H1 (cell line): ENCODE results near the gene ZNF576. TPM values are rescaled to one million over a fixed set of nuclear protein-coding genes. Genes with fewer than 3 reads are reported as not detected.
A peak's percentile ranks its signal among the peaks of the same experiment; 100 is the strongest.

Experiments used
- CTCF ChIA-PET: fragments of 300-600 bp; sonication (Branson Sonifier 250); formaldehyde crosslinking; loops from one replicate; lab custom pipeline; 2021; ENCODE audit not compliant: partially characterized antibody; lab: Charles Lee
- POLR2A ChIA-PET: fragments of 300-600 bp; sonication (Branson Sonifier 250); formaldehyde crosslinking; loops from one replicate; lab custom pipeline; 2021; ENCODE audit warnings: inconsistent platforms; ENCODE audit not compliant: partially characterized antibody; lab: Charles Lee
- DNase-seq, 2 experiments: peaks; one replicate each; pipeline versions ENCODE4 v3.0.0 to v3.0.0-alpha.2; 2010 to 2022; ENCODE audit warnings: low spot score in 2 of 2, low read depth in 1 of 2, mixed read lengths in 1 of 2
- FAIRE-seq: peaks from 2 replicates; lab custom pipeline; 2011; peaks lifted over from hg19 to GRCh38; lab: Jason Lieb, UNC
- H2AFZ ChIP-seq: 2 replicates; pipeline ENCODE4 v1.8.1; 2012; ENCODE audit warnings: low read length, inconsistent platforms
- H2AK5ac ChIP-seq: 2 replicates; pipeline ENCODE4 v1.6.1; 2013; ENCODE audit warnings: low read depth, low read length
- H2BK120ac ChIP-seq: replicated peaks from 2 replicates; pipeline ENCODE3; 2013; ENCODE audit warnings: low read depth, low read length, inconsistent platforms
- H2BK12ac ChIP-seq: 2 replicates; pipeline ENCODE4 v1.6.1; 2013; ENCODE audit warnings: low read depth, low read length
- H2BK15ac ChIP-seq: 2 replicates; pipeline ENCODE4 v1.6.1; 2013; ENCODE audit warnings: low read length
- H2BK20ac ChIP-seq: 2 replicates; pipeline ENCODE4 v1.6.1; 2013; ENCODE audit warnings: low read length
- H2BK5ac ChIP-seq: 2 replicates; pipeline ENCODE4 v1.6.1; 2013; ENCODE audit warnings: low read depth, low read length
- H3K14ac ChIP-seq: 2 replicates; pipeline ENCODE4 v1.6.1; 2013; ENCODE audit warnings: inconsistent platforms; ENCODE audit not compliant: insufficient read length
- H3K18ac ChIP-seq: 2 replicates; pipeline ENCODE4 v1.6.1; 2013; ENCODE audit warnings: low read length; ENCODE audit errors: extremely low read depth
- H3K23ac ChIP-seq: 2 replicates; pipeline ENCODE4 v1.6.1; 2013; ENCODE audit warnings: inconsistent platforms; ENCODE audit not compliant: insufficient read length
- H3K23me2 ChIP-seq: 2 replicates; pipeline ENCODE4 v1.6.1; 2013; ENCODE audit warnings: low read depth, low read length
- H3K27ac ChIP-seq: 2 replicates; pipeline ENCODE4 v1.6.1; 2011; ENCODE audit warnings: low read depth, low read length, inconsistent platforms
- H3K27me3 ChIP-seq, 4 experiments: replicated peaks in 1 of 4; 1 replicate in 1 of 4; 2 replicates in 3 of 4; pipeline versions ENCODE4 v1.6.1 to v1.8.1; 2011 to 2013; ENCODE audit warnings: low read length in 3 of 4, mild to moderate bottlenecking in 3 of 4, inconsistent platforms in 2 of 4, mixed read lengths in 2 of 4, moderate library complexity in 1 of 4; ENCODE audit not compliant: control insufficient read depth in 3 of 4, insufficient read depth in 3 of 4; ENCODE audit errors: extremely low read depth in 1 of 4
- H3K36me3 ChIP-seq, 4 experiments: 2 replicates each; pipeline versions ENCODE4 v1.6.1 to v1.8.1; 2011 to 2013; ENCODE audit warnings: mild to moderate bottlenecking in 4 of 4, low read length in 3 of 4, moderate library complexity in 2 of 4, control low read depth in 1 of 4, inconsistent platforms in 1 of 4; ENCODE audit not compliant: insufficient read depth in 4 of 4, control insufficient read depth in 2 of 4
- H3K4ac ChIP-seq: replicated peaks from 2 replicates; pipeline ENCODE3; 2013; ENCODE audit warnings: low read length, low read depth, mixed read lengths, inconsistent platforms; ENCODE audit not compliant: insufficient read length
- H3K4me1 ChIP-seq, 4 experiments: replicated peaks in 1 of 4; 1 replicate in 1 of 4; 2 replicates in 3 of 4; pipeline versions ENCODE4 v1.6.1 to v1.8.1; 2011 to 2013; ENCODE audit warnings: low read length in 3 of 4, inconsistent platforms in 2 of 4, mixed read lengths in 1 of 4; ENCODE audit not compliant: insufficient read depth in 4 of 4, control insufficient read depth in 3 of 4
- H3K4me2 ChIP-seq, 2 experiments: 2 replicates each; pipeline versions ENCODE4 v1.6.1 to v1.8.1; 2011 to 2013; ENCODE audit warnings: low read depth in 2 of 2, low read length in 2 of 2, control low read depth in 1 of 2, inconsistent platforms in 1 of 2, mild to moderate bottlenecking in 1 of 2; ENCODE audit not compliant: insufficient read depth in 1 of 2
- H3K4me3 ChIP-seq, 4 experiments: fragments of 200-600, 300-600 bp in 1 of 4; sonication (generic), shearing (Covaris generic), sonication (Bioruptor Twin) in 1 of 4; 2 replicates each; pipeline versions ENCODE4 v1.5.1 to v1.8.1; 2011 to 2016; ENCODE audit warnings: low read length in 4 of 4, low read depth in 3 of 4, control low read depth in 2 of 4, inconsistent platforms in 2 of 4, mild to moderate bottlenecking in 2 of 4, mixed read lengths in 1 of 4, moderate library complexity in 1 of 4; ENCODE audit not compliant: insufficient read depth in 2 of 4; ENCODE audit errors: extremely low read depth in 1 of 4
- H3K56ac ChIP-seq: replicated peaks from 2 replicates; pipeline ENCODE3; 2013; ENCODE audit warnings: low read depth, mild to moderate bottlenecking, mixed read lengths, low read length, inconsistent platforms; ENCODE audit not compliant: insufficient read length
- H3K79me1 ChIP-seq: 2 replicates; pipeline ENCODE4 v1.6.1; 2013; ENCODE audit warnings: low read depth, low read length, control low read depth
- H3K79me2 ChIP-seq, 2 experiments: 2 replicates each; pipeline versions ENCODE4 v1.6.1 to v1.8.1; 2012 to 2013; ENCODE audit warnings: low read length in 2 of 2, mild to moderate bottlenecking in 2 of 2, inconsistent platforms in 1 of 2; ENCODE audit not compliant: insufficient read depth in 2 of 2, control insufficient read depth in 1 of 2
- H3K9ac ChIP-seq, 4 experiments: replicated peaks in 1 of 4; 1 replicate in 1 of 4; 2 replicates in 3 of 4; pipeline versions ENCODE4 v1.6.1 to v1.8.1; 2011 to 2013; ENCODE audit warnings: low read depth in 3 of 4, low read length in 3 of 4, control low read depth in 2 of 4, mild to moderate bottlenecking in 2 of 4, moderate library complexity in 2 of 4, inconsistent platforms in 1 of 4; ENCODE audit errors: extremely low read depth in 1 of 4
- H3K9me3 ChIP-seq, 2 experiments: 2 replicates each; pipeline versions ENCODE4 v1.6.1 to v1.8.1; 2012 to 2013; ENCODE audit warnings: mild to moderate bottlenecking in 2 of 2, moderate library complexity in 2 of 2, control low read depth in 1 of 2, inconsistent platforms in 1 of 2, low read depth in 1 of 2, low read length in 1 of 2, mixed read lengths in 1 of 2; ENCODE audit not compliant: insufficient read depth in 2 of 2
- H4K20me1 ChIP-seq, 2 experiments: replicated peaks in 1 of 2; 2 replicates each; pipeline versions ENCODE3 to v1.8.1; 2011 to 2013; ENCODE audit warnings: inconsistent platforms in 2 of 2, low read length in 2 of 2, mild to moderate bottlenecking in 1 of 2; ENCODE audit not compliant: insufficient read depth in 2 of 2, control insufficient read depth in 1 of 2
- H4K5ac ChIP-seq: 2 replicates; pipeline ENCODE4 v1.6.1; 2013; ENCODE audit warnings: low read length, low read depth, mixed read lengths, inconsistent platforms; ENCODE audit not compliant: insufficient read length
- H4K8ac ChIP-seq: 2 replicates; pipeline ENCODE4 v1.8.0; 2013; ENCODE audit warnings: mild to moderate bottlenecking, moderate library complexity, low read length, inconsistent platforms; ENCODE audit not compliant: insufficient read depth; ENCODE audit errors: extremely low read depth
- H4K91ac ChIP-seq: replicated peaks from 2 replicates; pipeline ENCODE3; 2013; ENCODE audit warnings: low read length, mixed read lengths, inconsistent platforms; ENCODE audit not compliant: insufficient read length
- SP4 ChIP-seq: IDR thresholded peaks from 2 replicates; pipeline ENCODE4 v1.6.1; 2012; ENCODE audit warnings: low read length, inconsistent platforms
- USF2 ChIP-seq: IDR thresholded peaks from 2 replicates; pipeline ENCODE4 v1.6.1; 2011; ENCODE audit warnings: low read length, improper control_type of control experiment
- WGBS, 2 experiments: shearing (Covaris generic) in 1 of 2; methylation state at CpG; one replicate each; pipeline versions ENCODE4 v1.1.6 to v1.1.7; 2013 to 2015; ENCODE audit warnings: low lambda C conversion rate in 2 of 2, mixed read lengths in 2 of 2, inconsistent platforms in 1 of 2, low coverage in 1 of 2, missing lambda C conversion rate in 1 of 2; ENCODE audit not compliant: insufficient replicate concordance in 2 of 2, insufficient coverage in 1 of 2, insufficient read length in 1 of 2; ENCODE audit errors: extremely low coverage in 1 of 2, missing lambda C conversion rate in 1 of 2; 5-methylcytosine and 5-hydroxymethylcytosine counted together
- polyA plus RNA-seq, 7 experiments: library from polyadenylated mRNA; depleted of rRNA in 3 of 7; stranded (reverse) in 5 of 7; unstranded in 2 of 7; fragments of >200 nt in 5 of 7; fragments of 200-250 nt in 2 of 7; gene quantifications; 1 replicate in 5 of 7; 2 replicates in 1 of 7; 4 replicates in 1 of 7; pipeline versions ENCODE4 v1.2.1 to v1.2.3, GENCODE V29; 2011 to 2013; ENCODE audit warnings: missing spikeins in 2 of 7, mixed read lengths in 2 of 7
- total RNA-seq: library from RNA; stranded (reverse); fragmentation: NEBNext Ultra II Directional; extraction: Animal tissue kit (Norgen Biotek cat#: 25700); gene quantifications from 2 replicates; pipeline ENCODE4 v1.2.1, GENCODE V29; 2021

Gene ZNF576
- total and polyA plus RNA-seq, 2 of the 8 experiments (the other 6 are each of a cell fraction or from before 2014, with no cell fraction given), result 13.6 to 32.4 TPM

DNA sequence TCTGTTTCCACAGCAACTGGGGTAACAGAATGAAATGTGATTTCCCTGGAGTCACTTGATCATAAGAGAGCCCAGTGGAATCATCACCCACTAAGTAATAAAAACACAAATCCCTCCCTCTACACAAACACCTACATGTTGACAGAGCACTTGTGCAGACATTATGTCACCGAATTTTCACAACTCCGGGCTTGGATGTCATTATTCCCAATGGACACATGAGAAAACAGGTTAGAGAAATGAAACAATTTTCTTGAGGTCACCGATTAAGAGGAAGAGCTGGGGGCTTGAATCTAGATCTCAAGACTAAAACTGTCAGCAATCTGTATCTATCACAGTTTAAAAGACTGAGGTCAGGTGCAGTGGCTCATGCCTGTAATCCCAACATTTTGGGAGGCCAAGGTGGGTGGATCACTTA is 24.2 kb upstream of the ZNF576 start:
- 88% methylated on average over 3 of the region's 3 CpGs; no CpG with 5 or more reads in 1 of the 2 experiments for WGBS, 2 experiments
- TF ChIP-seq SP4, result no peak
- no peak for TF ChIP-seq USF2

More for the DNA sequence above, 24.2 kb upstream of the ZNF576 start:
- no peak overlapping the region for H2BK20ac ChIP-seq
- no peak overlapping the region for H3K27ac ChIP-seq
- no peaks in the 10 kb centered on the region for H3K27me3 ChIP-seq
- H3K18ac ChIP-seq, result no peak overlapping the region
- no peak overlapping the region for H4K5ac ChIP-seq
- no peak overlapping the region for H2BK5ac ChIP-seq
- no peak overlapping the region for H2BK120ac ChIP-seq
- H3K4ac ChIP-seq, result no peak overlapping the region
- H3K79me2 ChIP-seq, result peaks cover 0 to 10% of the 10 kb centered on the region in 2 experiments; a peak in 2 of 4 replicates
- H3K4me2 ChIP-seq, result no peak overlapping the region
- H4K8ac ChIP-seq, result no peak overlapping the region
- no peak overlapping the region for H2AK5ac ChIP-seq
- peaks cover 9% of the 10 kb centered on the region for H3K23me2 ChIP-seq
- no peak overlapping the region for H3K9ac ChIP-seq
- H2BK15ac ChIP-seq, result no peak overlapping the region
- no peak overlapping the region for H2AFZ ChIP-seq
- no peak for DNase-seq
- H3K36me3 ChIP-seq, result no peaks in the 10 kb centered on the region; a peak in 2 of 8 replicates
- 0 out of 8 replicates have a peak overlapping the region, but pooled peaks of 1 of the 4 experiments have one; percentile 1 for H3K4me3 ChIP-seq
- no peak overlapping the region for H3K14ac ChIP-seq
- no peak overlapping the region for H4K91ac ChIP-seq
- no peak overlapping the region for H2BK12ac ChIP-seq
- no peaks in the 10 kb centered on the region for H3K9me3 ChIP-seq
- POLR2A ChIA-PET, result interaction anchor here (1.1 to 1.6 kb wide), 4 partner anchors 24 to 47 kb away, joined by 3 to 12 read pairs (median 3); partner anchors contain the start of genes IRGQ and ZNF576
- peaks cover 0 to 17% (median 10%) of the 10 kb centered on the region in 4 experiments; a peak in 6 of 7 replicates for H3K4me1 ChIP-seq
- no peak overlapping the region for H3K56ac ChIP-seq
- H3K79me1 ChIP-seq, result peaks cover 7% of the 10 kb centered on the region
- H4K20me1 ChIP-seq, result peaks cover 0 to 4% of the 10 kb centered on the region in 2 experiments
- CTCF ChIA-PET, result interaction anchor here (1.2 to 9.3 kb wide), 5 partner anchors 13 to 80 kb away, joined by 3 to 82 read pairs (median 8); no protein-coding TSS in a partner anchor
- H3K23ac ChIP-seq, result no peak overlapping the region
- FAIRE-seq, result no peak
